T-helper 9 cell (primary cell): ENCODE data around the gene SNRPB2.
A peak's percentile ranks its signal among the peaks of the same experiment; 100 is the strongest.

Experiments
- DNase-seq: peaks from one replicate; pipeline ENCODE4 v3.0.0-alpha.2; 2020

The SNRPB2 gene

DNA sequence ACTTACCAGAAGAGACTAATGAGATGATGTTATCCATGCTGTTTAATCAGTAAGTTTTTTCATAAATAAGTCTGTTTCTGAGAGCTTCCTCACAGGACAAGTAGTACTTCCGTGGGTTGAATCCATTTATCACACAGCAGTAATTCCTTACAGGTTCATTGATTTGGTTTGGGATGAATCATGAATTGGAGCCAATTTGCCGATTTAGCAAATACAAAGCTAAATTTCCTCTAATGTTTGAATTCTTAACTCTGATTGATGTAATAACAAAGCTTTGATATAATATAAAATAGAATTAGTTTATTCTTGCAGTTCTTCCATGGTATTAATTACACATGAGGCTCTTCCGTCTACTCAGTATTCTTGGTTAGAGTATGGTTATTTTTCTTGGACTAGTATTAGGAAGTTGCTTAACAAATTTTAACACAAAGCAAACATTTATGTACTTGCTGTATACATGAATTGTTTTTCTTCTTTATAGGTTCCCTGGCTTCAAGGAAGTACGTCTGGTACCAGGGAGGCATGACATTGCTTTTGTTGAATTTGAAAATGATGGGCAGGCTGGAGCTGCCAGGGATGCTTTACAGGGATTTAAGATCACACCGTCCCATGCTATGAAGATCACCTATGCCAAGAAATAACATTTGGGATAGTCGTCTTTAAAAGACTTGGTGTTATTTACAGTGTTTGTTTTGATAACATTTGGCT is 10.7 kb downstream of the SNRPB2 start:
- DNase-seq: no peak

DNA sequence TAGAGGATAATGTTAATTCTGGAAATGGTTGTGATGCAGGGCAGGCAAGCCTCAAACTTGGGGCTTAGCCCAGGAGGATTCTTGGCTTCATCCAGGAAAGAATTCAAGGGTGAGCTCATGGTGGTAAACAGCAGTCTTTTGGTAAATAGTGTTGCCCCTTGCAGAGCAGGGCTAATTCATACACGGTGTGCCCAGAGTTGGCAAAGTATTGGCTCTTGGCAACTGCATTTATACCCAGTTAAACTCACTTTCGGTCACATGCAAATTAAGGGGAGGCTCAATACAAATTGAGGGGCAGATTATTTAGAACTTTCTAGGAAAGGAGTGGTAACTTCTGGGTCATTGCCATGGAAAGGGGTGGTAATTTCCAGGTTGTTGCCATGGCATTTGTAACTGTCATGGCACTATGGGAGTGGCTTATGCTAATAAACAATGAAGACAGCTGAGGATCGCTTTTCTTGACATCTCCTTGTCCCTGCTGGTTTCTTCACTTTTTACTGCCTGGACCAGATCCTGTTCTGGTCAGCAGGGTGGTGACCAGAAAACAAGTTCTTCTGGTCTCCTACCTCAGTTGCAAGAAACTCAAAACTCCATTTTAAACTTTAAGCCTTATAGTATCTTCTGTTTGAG is 14.5 kb downstream of the SNRPB2 start:
- DNase-seq: no peak

- DNase-seq: no peak
These were observed 15.4 kb downstream of the SNRPB2 start for GRCh38 chr20:16745204-16745603.

GRCh38 chr20:16747291-16747811 is 17.5 kb downstream of the SNRPB2 start:
- DNase-seq: no peak

DNA sequence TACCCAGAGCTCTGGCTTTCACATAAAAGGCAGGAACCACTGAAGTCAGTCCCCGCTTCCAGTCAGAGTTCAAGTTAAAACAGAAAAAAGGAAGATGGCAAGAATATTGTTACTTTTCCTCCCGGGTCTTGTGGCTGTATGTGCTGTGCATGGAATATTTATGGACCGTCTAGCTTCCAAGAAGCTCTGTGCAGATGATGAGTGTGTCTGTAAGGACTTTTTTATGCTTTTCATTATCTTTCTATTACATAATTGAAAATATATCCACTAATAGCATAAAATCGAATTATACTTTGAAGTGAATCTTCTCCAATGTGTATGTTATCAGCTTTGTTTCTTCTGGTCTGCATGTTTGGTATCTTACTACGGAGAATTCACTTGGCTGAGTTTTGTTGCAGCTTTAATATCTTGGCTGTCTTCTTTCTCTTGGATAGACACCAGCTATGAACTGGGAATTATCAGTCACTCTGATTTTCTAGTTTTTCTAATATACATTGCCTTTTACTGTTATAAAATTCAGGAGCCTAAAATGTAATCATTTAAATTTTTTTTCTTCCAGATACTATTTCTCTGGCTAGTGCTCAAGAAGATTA is 18.6 kb downstream of the SNRPB2 start, which contains the start of gene OTOR:
TSS of gene OTOR (plus strand) at position 51 of the 593 bp plus-strand sequence. CDS start at position 95, 44 bp downstream.
- DNase-seq: no peak

DNA sequence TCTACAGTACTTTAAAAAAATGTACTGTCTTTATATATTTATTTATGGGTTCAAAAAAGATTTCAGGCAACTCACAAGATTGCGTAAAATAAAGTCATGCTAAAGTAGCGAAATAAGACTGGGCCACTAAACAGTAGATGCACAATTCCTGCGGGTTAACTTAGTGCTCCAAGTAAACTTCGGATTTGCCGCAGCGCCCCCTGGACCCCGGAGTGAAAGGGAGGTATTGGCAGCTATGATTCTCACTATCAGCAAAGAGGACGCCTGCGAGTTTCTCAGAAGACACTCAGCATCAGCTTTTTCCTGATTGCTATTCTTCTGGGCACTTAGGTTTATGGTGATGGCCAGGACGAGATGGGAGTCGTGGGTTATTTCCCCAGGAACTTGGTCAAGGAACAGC is 19.7 kb downstream of the SNRPB2 start:
- no peak for DNase-seq

DNA sequence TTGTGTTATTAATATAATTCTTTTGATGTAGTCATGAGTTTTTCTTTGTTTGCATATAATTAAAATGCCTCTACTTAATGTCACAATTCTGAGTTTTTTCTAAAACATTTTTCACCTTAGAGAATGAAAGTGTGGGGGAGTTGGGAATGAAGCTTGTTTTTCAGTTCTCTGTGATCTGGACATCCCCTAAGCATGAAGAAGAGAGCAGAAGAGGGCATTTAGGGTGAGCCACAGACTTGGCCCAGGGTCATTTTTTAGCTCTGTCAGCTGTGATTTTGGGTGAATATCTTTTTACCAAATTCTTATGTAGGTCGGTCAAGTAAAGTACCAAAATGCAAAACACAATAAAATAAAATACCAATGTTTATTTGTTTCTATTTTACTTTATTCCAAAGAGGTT is 22.3 kb downstream of the SNRPB2 start:
- DNase-seq: no peak

GRCh38 chr20:16752901-16753300 is 23.1 kb downstream of the SNRPB2 start:
- DNase-seq: no peak

- no peak for DNase-seq
These were observed 28.8 kb downstream of the SNRPB2 start for GRCh38 chr20:16758454-16759180.

- DNase-seq: no peak
These were observed 29.3 kb downstream of the SNRPB2 start for GRCh38 chr20:16759181-16759563.

- no peak for DNase-seq
These were observed 30.8 kb downstream of the SNRPB2 start for GRCh38 chr20:16760431-16761304.

DNA sequence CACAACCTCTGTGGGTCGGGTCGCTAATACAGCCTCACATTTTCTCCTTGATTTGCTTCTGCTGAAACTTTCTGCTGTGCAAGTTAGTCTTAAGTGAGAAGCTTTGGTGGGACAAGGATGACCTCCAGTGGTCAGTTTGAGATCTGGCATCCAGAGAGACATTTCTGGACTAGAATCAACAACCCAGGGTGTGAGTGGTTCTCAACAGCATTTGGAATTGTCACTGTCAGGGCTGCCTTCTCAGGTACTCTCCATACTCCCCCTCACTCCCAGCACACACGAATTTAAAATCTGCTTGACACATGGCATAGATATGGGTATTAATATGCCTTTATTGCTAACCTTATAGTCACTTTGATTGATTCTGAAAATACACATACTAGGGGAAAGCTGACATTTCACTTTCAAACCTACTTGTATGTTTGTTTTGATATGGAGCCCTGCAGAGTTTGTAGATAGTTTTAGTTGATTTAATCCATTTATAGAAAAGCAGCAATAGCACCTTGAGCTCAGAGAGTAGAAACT is 31.5 kb downstream of the SNRPB2 start:
- peak; percentile 21 for DNase-seq

DNA sequence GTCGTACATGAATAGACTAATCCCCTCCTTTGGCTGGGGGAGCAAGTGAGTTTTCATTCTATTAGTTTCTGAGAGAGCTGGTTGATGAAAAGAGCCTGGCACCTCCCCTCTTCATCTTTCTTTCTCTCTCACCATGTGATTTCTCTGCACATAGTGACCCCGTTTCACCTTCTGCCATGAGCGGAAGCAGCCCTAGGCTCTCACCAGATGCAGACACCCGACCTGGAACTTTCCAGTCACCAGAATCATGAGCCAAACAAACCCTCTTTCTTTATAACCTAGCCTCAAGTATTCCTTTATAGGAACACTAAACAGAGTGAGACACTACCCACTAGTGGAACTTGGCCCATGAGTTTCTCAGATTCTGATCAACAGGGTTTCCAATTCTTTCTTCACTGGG is 34.7 kb downstream of the SNRPB2 start:
- DNase-seq: no peak

- no peak for DNase-seq
These were observed 41.4 kb downstream of the SNRPB2 start for GRCh38 chr20:16771213-16771612.

DNA sequence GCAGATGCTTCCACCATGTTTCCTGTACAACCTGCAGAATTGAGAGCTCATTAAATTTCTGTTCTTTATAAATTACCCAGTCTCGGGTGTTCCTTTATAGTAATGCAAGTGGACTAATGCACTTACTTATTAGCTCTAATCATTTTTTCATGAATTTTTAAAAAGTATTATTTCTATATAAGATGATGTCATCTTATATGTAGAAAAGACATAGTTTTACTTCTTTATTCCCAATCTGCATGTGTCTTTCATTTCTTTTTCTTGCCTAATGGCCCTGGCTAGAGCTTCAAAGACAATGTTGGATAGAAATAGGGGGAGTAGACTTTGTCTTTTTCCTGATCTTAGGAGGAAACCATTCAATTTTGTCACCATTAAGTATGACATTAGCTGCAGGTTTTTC is 46.1 kb downstream of the SNRPB2 start:
- no peak for DNase-seq

GRCh38 chr20:16777126-16777525 is 47.3 kb downstream of the SNRPB2 start:
- DNase-seq: no peak

DNA sequence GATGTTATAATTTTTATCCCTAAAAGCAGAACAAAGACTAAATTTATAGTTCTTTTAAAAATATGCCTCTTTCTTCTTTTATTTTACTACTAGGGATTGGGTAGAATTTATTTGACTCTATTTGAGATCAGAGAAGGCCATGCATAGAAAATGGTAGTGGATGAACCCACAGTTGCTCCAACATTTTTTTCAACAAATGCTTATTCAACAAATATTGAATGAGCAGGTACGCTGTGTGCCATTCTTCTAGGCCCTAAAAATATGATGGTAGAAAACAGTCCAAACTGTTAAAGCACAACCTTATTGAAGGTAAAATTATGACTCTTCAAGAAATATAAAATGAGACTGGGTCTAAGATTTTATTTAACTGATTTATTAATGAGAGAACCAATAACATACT is 48.3 kb downstream of the SNRPB2 start:
- no peak for DNase-seq

DNA sequence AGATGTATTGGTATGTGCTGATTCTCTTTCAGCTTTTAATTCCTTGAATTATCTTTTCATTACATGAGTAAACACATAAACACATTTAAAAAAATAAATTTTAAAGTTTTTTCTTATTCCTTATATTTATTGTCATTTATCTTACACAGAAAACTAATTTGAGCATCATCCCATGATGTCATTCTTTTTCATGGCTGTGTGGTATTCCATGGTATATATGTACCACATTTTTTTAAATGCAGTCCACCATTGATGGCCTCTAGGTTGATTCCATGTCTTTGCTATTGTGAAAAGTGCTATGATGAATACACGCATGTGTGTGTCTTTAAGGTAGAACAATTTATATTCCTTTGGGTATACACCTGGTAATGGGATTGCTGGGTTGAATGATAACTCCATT is 51.7 kb downstream of the SNRPB2 start:
- DNase-seq: no peak

DNA sequence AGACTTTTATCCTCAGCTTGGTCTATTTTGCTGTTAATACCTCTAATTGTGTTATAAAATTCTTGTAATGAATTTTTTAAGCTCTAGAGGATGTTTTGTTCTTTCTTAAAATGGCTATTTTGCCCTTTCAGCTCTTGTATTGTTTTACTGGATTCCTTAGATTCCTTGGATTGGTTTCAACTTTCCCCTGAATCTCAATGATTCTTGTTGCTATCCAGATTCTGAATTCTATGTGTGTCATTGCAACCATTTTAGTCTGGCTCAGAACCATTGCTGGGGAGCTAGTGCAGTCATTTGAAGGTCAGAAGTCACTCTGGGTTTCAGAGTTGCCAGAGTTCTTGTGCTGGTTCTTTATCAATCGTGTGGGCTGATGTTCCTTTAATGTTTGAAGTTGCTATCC is 55.4 kb downstream of the SNRPB2 start:
- DNase-seq: no peak
